ENCODE measurements around the gene DOC2B. TPM values are rescaled to one million over a fixed set of nuclear protein-coding genes. Genes with fewer than 3 reads are reported as not detected.
"Not testable (repeated sequence)": the region's sequence is repeated elsewhere in the genome, so short reads cannot be mapped to it uniquely, and the experiment has no call there.

DOC2B gene
- total and polyA plus RNA-seq, 5 experiments from 2014 or later: 0.05 TPM; not detected in 4

- Mint-ChIP-seq H3K27me3 (peaks cover 0 to 8% (median 2%) of the 10 kb centered on the region in 5 donors), H3K36me3 (no peaks in the 10 kb centered on the region), H3K27ac (no peak overlapping the region), H3K4me1 (peaks cover 0 to 4% (median under 1%) of the 10 kb centered on the region in 4 donors), H3K4me3 (no peak overlapping the region), H3K9me3 (no peaks in the 10 kb centered on the region)
- POLR2A ChIA-PET: no interaction called here
- DNase-seq: peak in 7 of 10 donors; percentile 16 to 59 (median 25)
- no peak for ATAC-seq
These were observed 39.3 kb downstream of the DOC2B start for GRCh38 chr17:142102-142661.

- H3K9me3 Mint-ChIP-seq, H3K27me3 Mint-ChIP-seq, H3K36me3 Mint-ChIP-seq, POLR2A ChIA-PET, ATAC-seq, H3K4me3 Mint-ChIP-seq, H3K4me1 Mint-ChIP-seq: not testable (repeated sequence)
- H3K27ac Mint-ChIP-seq: peak overlapping the region in 2 of 10 donors; percentile 44 to 59
- DNase-seq: peak in 1 of 10 donors; percentile 26
These were observed 41.8 kb downstream of the DOC2B start for GRCh38 chr17:139401-140205.

- H3K4me3 Mint-ChIP-seq: peak within 1 kb of the TSS in 2 of 10 donors; percentile 10 to 19
- DNase-seq, H3K9me3 Mint-ChIP-seq, ATAC-seq, POLR2A ChIA-PET, H3K27me3 Mint-ChIP-seq, H3K36me3 Mint-ChIP-seq, H3K4me1 Mint-ChIP-seq: not testable (repeated sequence)
- H3K27ac Mint-ChIP-seq: peak within 1 kb of the TSS in 1 of 10 donors; percentile 70
These were observed 44.2 kb downstream of the DOC2B start, which contains the start of gene SCGB1C2 for GRCh38 chr17:137166-137807. Gene SCGB1C2, plus strand, starts transcription at chr17:137569. Its CDS starts 22 bp downstream, at chr17:137591.

- H3K27me3 Mint-ChIP-seq, H3K36me3 Mint-ChIP-seq, H3K9me3 Mint-ChIP-seq, POLR2A ChIA-PET, H3K4me1 Mint-ChIP-seq: not testable (repeated sequence)
- DNase-seq: peak; percentile 44 to 86 (median 72)
- H3K27ac Mint-ChIP-seq: peak overlapping the region in 1 of 10 donors; percentile 70
- peak overlapping the region in 2 of 10 donors; percentile 10 to 19 for H3K4me3 Mint-ChIP-seq
- ATAC-seq: peak; percentile 90 to 97
These were observed 44.9 kb downstream of the DOC2B start for GRCh38 chr17:136531-136930.

GRCh38 chr17:135895-136294 lies 45.6 kb downstream of the DOC2B start:
- H3K4me3 Mint-ChIP-seq, DNase-seq, H3K27me3 Mint-ChIP-seq, H3K4me1 Mint-ChIP-seq, H3K36me3 Mint-ChIP-seq, POLR2A ChIA-PET, H3K9me3 Mint-ChIP-seq, H3K27ac Mint-ChIP-seq: not testable (repeated sequence)
- ATAC-seq: peak; percentile 54 to 61

- H3K27me3 Mint-ChIP-seq, ATAC-seq, H3K4me3 Mint-ChIP-seq, H3K27ac Mint-ChIP-seq, H3K4me1 Mint-ChIP-seq, H3K9me3 Mint-ChIP-seq, POLR2A ChIA-PET, DNase-seq, H3K36me3 Mint-ChIP-seq: not testable (repeated sequence)
These were observed 46.4 kb downstream of the DOC2B start for GRCh38 chr17:135022-135421.

GRCh38 chr17:134332-134785 lies 47.1 kb downstream of the DOC2B start:
- H3K4me1 Mint-ChIP-seq, H3K4me3 Mint-ChIP-seq, H3K9me3 Mint-ChIP-seq, H3K27me3 Mint-ChIP-seq, POLR2A ChIA-PET, H3K36me3 Mint-ChIP-seq, H3K27ac Mint-ChIP-seq: not testable (repeated sequence)
- ATAC-seq (peak; percentile 40 to 64), DNase-seq (peak in 4 of 10 donors; percentile 29 to 62 (median 38))

GRCh38 chr17:133932-134331 lies 47.5 kb downstream of the DOC2B start:
- not testable (repeated sequence) for H3K4me1 Mint-ChIP-seq

GRCh38 chr17:118339-118917 lies 63.0 kb downstream of the DOC2B start:
- peak in 4 of 10 donors; percentile 56 to 68 (median 64) for DNase-seq
- H3K27ac Mint-ChIP-seq, H3K9me3 Mint-ChIP-seq, H3K4me3 Mint-ChIP-seq, H3K4me1 Mint-ChIP-seq, ATAC-seq, H3K27me3 Mint-ChIP-seq, POLR2A ChIA-PET, H3K36me3 Mint-ChIP-seq: not testable (repeated sequence)

More at GRCh38 chr17:133932-134331, 47.5 kb downstream of the DOC2B start:
- DNase-seq: peak in 1 of 10 donors; percentile 32
- ATAC-seq, H3K27me3 Mint-ChIP-seq, H3K27ac Mint-ChIP-seq, H3K4me3 Mint-ChIP-seq, H3K36me3 Mint-ChIP-seq, POLR2A ChIA-PET, H3K9me3 Mint-ChIP-seq: not testable (repeated sequence)

- ATAC-seq, H3K4me3 Mint-ChIP-seq, H3K27ac Mint-ChIP-seq, DNase-seq, H3K9me3 Mint-ChIP-seq, H3K36me3 Mint-ChIP-seq, H3K4me1 Mint-ChIP-seq, POLR2A ChIA-PET, H3K27me3 Mint-ChIP-seq: not testable (repeated sequence)
These were observed 68.3 kb downstream of the DOC2B start for GRCh38 chr17:113111-113510.

Measured in naive thymus-derived CD8-positive, alpha-beta T cell (primary cell).